H1 (cell line): ENCODE results near the gene SVIL. TPM values are rescaled to one million over a fixed set of nuclear protein-coding genes. Genes with fewer than 3 reads are reported as not detected.

Source experiments
- ASH2L ChIP-seq: fragments of 200-600, 300-600 bp; sonication (generic); IDR thresholded peaks from one replicate; pipeline ENCODE4 v1.7.1; 2017; ENCODE audit warnings: low read length
- BCL11A ChIP-seq, 2 experiments: IDR thresholded peaks; one replicate each; pipeline ENCODE4 v1.6.1; 2011; ENCODE audit warnings: low read depth in 2 of 2, low read length in 2 of 2, mild to moderate bottlenecking in 2 of 2
- MAX ChIP-seq: IDR thresholded peaks from 2 replicates; pipeline ENCODE4 v1.6.1; 2012; ENCODE audit warnings: inconsistent platforms
- RFX5 ChIP-seq: IDR thresholded peaks from 2 replicates; pipeline ENCODE4 v1.6.1; 2011; ENCODE audit warnings: low read depth, low read length, improper control_type of control experiment, borderline replicate concordance
- SP2 ChIP-seq: IDR thresholded peaks from 2 replicates; pipeline ENCODE4 v1.6.1; 2012; ENCODE audit warnings: mild to moderate bottlenecking, low read length, inconsistent platforms
- polyA plus RNA-seq, 7 experiments: library from polyadenylated mRNA; depleted of rRNA in 3 of 7; stranded (reverse) in 5 of 7; unstranded in 2 of 7; fragments of >200 nt in 5 of 7; fragments of 200-250 nt in 2 of 7; gene quantifications; 1 replicate in 5 of 7; 2 replicates in 1 of 7; 4 replicates in 1 of 7; pipeline versions ENCODE4 v1.2.1 to v1.2.3, GENCODE V29; 2011 to 2013; ENCODE audit warnings: missing spikeins in 2 of 7, mixed read lengths in 2 of 7
- total RNA-seq: library from RNA; stranded (reverse); fragmentation: NEBNext Ultra II Directional; extraction: Animal tissue kit (Norgen Biotek cat#: 25700); gene quantifications from 2 replicates; pipeline ENCODE4 v1.2.1, GENCODE V29; 2021

The SVIL gene
- total and polyA plus RNA-seq, 2 of the 8 experiments (the other 6 are each of a cell fraction or from before 2014, with no cell fraction given) = 4.7 to 15.4 TPM

GRCh38 chr10:29417324-29417723 is 217.4 kb downstream of the SVIL start (continued):
- TF ChIP-seq MAX (no peak), SP2 (no peak), BCL11A (IDR thresholded peaks at IDR 0.05; ENCODE audit: low read depth in 2 of 2, low read length in 2 of 2) (no peak), RFX5 (no peak), ASH2L (no peak)
